HT-29 (cell line): Measurements from ENCODE around the gene CHAT. TPM values are rescaled to one million over a fixed set of nuclear protein-coding genes. Genes with fewer than 3 reads are reported as not detected.

Experiments
- DNase-seq: peaks from one replicate; pipeline ENCODE4 v3.0.0-alpha.2; 2015; ENCODE audit warnings: low spot score
- total RNA-seq: library from RNA; depleted of rRNA; stranded (reverse); fragments of >200 nt; shearing (Covaris generic); gene quantifications from 2 replicates; pipeline ENCODE4 v1.2.3, GENCODE V29; 2014

CHAT gene
- total RNA-seq, 1 experiment from 2014 or later, result not detected

GRCh38 chr10:49597426-49598163 lies 16.2 kb upstream of the CHAT start:
- no peak for DNase-seq

- no peak for DNase-seq
Observed at GRCh38 chr10:49598164-49598856, 15.5 kb upstream of the CHAT start.

DNA sequence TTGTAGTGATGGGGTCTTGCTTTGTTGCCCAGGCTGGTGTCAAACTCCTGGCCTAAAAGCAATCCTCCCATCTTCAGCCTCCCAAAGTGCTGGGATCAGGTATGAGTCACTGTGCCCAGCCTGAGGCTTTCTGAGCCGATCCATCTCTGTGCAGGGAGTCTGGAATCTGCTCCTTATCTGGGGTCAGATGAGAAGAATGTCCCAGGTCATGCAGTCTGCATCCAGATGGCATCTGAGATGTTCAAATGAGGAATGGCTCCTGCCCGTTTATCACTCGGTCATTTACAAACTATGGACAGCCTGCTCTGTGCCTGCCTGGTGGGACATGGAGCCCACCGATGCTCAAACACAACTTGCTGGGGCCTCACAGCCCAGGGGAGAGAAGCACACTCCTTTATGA lies 14.9 kb upstream of the CHAT start:
- DNase-seq, result no peak

DNA sequence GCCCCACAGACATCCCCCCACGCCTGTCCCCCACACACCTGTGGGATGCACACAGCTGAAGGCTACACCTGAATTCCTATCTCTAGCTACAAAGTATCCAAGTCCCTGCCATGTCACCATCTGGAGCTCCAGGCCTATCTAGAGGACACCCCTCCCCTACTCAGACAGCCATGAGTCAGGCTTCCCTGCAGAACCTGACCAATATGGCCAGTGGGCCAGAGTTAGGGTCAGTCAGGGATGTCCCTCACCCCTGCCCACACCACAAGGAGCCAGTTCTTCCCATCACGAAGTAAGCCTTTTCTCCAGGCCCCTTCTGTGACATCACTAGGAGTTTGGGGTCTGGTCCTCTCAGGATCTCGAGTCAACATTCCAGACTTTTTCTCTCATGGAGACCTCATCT lies 14.3 kb upstream of the CHAT start:
- DNase-seq, result no peak

DNA sequence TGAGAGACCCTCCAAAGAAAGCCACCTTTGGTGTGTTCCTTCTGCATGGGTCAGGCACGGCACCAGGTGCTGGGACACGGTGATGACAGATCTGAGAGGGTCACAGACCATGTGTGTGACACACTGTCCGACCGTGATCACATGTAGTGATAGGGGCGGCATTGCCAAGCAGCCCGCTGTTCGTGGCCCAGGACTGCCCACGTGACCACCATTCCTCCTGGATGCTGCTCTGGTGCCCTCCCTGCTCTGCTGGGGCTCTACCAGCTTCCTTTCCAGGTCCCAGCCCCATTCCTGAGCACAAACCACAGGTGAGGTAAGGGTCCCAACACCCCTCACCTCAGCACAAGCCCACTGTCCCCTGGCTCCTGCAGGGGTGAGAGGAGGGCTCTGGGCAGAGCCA lies 13.8 kb upstream of the CHAT start:
- no peak for DNase-seq

DNA sequence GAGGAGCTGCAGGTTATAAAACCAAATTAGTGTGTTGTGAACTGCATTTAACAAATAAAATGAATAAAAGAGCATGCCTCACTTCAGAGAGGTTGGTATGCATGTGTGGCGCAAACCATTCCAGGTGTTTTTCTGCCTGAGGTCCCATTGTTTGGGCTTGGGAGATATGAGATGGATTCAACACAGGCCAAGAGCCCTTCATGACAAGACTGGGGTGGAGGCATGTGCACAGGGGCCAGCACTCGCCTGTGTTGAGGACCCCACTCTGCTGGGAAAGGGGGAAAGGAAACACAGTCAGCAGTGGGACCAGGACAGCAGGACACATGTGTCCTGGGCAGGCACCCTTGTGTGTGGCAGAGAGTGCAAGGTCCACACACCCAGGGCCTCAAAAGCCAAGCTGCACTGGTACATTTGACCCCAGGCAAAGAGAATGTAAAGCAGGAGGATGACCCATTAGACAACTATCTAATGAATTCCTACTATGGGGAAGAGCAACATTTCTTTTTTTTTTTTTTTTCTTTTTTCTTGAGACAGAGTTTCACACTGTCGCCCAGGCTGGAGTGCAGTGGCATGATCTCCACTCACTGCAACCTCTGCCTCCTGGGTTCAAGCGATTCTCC lies 12.9 kb upstream of the CHAT start:
- DNase-seq, result no peak

DNA sequence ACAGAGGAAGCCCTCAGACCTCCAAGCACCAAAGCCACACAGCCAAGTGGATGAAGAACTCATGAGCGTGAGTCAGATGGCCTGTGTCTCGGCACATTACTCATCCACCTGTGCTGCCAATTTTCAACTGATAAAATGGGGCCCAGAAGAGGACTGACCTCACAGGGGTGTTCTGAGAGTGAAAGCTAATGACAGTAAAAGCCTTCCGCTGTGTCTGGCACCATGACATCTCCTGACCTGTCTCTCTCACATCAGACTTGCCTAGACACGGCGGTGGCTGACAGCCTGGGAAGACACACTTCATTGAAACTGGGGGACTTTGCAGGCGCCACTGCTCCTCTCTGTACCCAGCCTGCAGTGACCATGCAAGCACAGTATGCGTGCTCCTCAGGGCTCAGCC lies 12.0 kb upstream of the CHAT start:
- no peak for DNase-seq

GRCh38 chr10:49602380-49603023 lies 11.3 kb upstream of the CHAT start:
- DNase-seq, result no peak

DNA sequence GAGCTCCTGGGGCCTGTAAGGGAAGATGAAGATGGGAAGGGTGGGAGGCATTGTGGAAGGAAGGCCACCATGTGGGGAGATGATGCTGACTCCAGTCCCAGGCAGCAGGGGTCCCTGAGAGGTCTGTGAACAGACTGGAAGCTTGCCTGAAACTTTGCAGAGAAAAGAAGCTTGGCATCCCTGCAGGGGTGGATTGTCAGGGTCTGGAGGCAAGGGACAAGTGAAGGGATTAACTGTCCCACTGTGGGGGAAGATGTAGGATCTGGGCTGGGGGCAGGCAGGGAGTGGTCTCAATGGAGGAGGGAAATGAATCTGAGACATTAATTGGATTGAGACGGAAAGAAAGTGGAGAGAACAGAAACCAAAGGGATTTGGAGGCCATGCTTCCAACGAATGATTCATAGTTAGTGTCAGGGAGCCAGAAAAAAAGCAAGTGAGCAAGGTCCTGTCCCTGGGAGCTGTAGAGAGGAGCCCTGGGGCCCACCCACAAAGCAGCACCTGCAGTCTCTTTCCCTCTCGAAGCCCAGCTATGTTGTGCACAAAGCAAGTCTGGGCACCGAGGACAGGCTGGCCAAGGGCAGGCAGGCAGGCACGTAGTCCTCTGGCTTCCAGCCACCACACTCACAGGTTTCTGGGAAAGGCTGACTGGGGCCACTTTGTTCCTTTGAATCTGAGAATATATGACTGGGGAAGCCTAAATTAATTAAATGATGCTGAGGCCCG lies 8.5 kb upstream of the CHAT start:
- no peak for DNase-seq

GRCh38 chr10:49605939-49606509 lies 7.8 kb upstream of the CHAT start:
- no peak for DNase-seq

GRCh38 chr10:49606981-49607535 lies 6.8 kb upstream of the CHAT start:
- DNase-seq, result peak; percentile 53

DNA sequence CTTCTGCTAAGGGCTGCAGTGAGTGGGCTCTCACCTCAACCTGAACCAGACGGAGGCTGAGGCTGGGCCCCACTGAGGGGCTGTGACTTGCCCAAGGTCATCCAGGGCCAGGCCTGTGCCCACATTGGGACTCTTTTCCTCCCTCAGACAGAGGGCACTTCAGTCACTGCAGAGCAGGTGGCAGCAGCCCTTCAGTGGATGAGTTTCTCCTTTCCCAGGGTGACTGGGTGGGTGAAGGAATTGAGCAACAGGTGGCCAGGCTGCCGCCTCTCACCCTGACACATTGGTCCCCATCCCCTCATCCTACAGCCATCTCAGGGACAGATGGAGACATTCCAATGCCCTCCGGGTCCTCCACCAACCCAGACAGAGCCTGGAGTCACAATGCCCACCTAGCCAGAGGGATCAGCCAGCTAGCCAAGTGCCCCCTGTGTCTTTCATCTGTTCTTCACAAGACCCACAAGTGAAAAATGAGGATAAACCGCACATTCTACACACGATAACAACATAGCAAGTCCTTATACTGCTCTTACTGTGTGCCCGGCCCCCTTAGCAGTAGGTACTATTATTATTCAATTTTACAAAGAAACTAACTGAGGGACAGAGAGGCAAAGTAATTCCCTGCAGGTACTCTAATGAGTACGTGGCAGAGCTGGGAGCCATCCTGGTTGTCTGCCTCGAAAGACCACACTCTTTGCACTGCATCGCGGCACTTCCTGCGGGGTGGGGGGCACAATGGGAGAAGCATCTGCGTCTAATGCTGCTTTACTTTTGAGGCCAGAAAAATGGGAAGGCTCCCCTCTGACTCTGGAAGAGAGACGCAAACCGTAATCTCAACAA lies 5.5 kb upstream of the CHAT start:
- no peak for DNase-seq

GRCh38 chr10:49609006-49609282 lies 4.9 kb upstream of the CHAT start:
- DNase-seq, result no peak

- no peak for DNase-seq
Observed at GRCh38 chr10:49609283-49610113, 4.3 kb upstream of the CHAT start.

- DNase-seq, result no peak
Observed at GRCh38 chr10:49610114-49610457, 3.8 kb upstream of the CHAT start, which contains the start of gene SLC18A3. Gene SLC18A3, plus strand, starts transcription at chr10:49610310. Its CDS starts 431 bp downstream, at chr10:49610741.

GRCh38 chr10:49610458-49611165 lies 3.2 kb upstream of the CHAT start:
- no peak for DNase-seq

GRCh38 chr10:49611166-49611815 lies 2.5 kb upstream of the CHAT start:
- DNase-seq, result no peak

DNA sequence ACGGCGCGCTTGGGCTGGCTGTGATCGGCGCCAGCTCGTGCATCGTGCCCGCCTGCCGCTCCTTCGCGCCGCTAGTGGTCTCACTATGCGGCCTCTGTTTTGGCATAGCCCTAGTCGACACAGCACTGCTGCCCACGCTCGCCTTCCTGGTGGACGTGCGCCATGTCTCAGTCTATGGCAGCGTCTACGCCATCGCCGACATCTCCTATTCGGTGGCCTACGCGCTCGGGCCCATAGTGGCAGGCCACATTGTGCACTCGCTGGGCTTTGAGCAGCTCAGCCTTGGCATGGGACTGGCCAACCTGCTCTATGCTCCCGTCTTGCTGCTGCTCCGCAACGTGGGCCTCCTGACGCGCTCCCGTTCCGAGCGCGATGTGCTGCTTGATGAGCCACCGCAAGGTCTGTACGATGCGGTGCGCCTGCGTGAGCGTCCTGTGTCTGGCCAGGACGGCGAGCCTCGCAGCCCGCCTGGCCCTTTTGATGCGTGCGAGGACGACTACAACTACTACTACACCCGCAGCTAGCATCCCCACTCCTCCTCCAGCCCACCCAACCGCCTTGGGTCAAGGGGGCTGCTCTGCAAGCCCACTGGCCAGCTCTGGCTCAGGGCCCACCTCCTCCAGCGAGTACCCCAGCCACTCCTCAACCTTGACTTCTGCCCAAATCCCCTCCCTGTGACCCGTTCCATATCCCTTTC lies 1.9 kb upstream of the CHAT start:
- no peak for DNase-seq
